Measurements from ENCODE around the gene TTC23.

DNA sequence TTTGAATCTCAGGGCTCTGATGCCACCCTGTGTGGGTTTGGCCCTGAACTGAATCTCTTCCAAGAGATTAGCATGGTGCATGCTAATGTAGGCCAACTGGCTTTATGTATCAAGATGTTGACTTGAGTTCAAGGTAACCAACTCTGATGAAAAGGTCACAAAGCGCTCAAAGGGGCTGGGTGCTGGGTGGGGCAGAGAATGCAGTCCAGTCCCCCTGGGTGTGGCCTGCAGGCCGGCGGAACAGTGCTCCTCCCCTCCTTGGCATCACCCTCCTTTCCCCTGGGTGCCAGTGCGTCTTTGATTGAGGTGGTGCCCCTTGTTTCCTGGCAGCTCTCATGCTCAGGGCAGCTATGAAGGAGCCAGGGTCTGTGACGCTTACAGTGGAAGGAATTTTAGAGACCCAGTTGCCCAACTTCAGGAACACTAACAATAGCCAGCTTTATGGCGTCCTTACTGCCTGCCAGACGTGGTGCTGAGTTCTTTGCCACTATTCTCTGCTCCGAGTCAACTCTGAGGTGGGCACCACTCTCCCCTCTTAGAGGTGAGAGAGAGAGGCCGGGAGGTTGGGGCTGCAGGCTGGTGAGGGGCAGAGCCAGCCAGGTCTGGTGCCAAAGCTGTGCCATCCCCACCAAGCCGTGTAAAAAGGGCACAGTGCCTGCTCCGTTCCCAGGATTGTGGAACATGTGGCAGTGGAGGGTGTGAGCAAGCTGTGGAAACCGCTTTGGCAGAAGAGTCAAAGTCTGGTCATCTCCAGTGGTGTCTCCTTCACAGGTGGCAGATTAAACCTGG lies 134.7 kb downstream of the TTC23 start:
- TF ChIP-seq, protein P1, sequence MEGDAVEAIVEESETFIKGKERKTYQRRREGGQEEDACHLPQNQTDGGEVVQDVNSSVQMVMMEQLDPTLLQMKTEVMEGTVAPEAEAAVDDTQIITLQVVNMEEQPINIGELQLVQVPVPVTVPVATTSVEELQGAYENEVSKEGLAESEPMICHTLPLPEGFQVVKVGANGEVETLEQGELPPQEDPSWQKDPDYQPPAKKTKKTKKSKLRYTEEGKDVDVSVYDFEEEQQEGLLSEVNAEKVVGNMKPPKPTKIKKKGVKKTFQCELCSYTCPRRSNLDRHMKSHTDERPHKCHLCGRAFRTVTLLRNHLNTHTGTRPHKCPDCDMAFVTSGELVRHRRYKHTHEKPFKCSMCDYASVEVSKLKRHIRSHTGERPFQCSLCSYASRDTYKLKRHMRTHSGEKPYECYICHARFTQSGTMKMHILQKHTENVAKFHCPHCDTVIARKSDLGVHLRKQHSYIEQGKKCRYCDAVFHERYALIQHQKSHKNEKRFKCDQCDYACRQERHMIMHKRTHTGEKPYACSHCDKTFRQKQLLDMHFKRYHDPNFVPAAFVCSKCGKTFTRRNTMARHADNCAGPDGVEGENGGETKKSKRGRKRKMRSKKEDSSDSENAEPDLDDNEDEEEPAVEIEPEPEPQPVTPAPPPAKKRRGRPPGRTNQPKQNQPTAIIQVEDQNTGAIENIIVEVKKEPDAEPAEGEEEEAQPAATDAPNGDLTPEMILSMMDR (IDR thresholded peaks at IDR 0.05) = no peak
- no peak for TF ChIP-seq POLR2A (IDR thresholded peaks at IDR 0.05; ENCODE audit: low read depth)
- TF ChIP-seq EP300 (IDR thresholded peaks at IDR 0.05) = peak; percentile 68
